ENCODE results near the gene SPINK5.
"Not testable (repeated sequence)": the region's sequence is repeated elsewhere in the genome, so short reads cannot be mapped to it uniquely, and the experiment has no call there.

SPINK5 gene

GRCh38 chr5:148063861-148064260 lies at the start of gene SPINK5:
SPINK5 (plus strand) TSS chr5:148063980; CDS start chr5:148064045, 65 bp downstream.
- DNase-seq = no peak

- no peak for DNase-seq
These were observed 49.5 kb upstream of the SPINK5 start for GRCh38 chr5:148014276-148014675.

- DNase-seq = no peak
These were observed 43.4 kb upstream of the SPINK5 start for GRCh38 chr5:148020257-148020988.

- DNase-seq = no peak
These were observed 36.3 kb upstream of the SPINK5 start for GRCh38 chr5:148027505-148027904.

GRCh38 chr5:148029131-148029530 lies 34.6 kb upstream of the SPINK5 start:
- no peak for DNase-seq

- no peak for DNase-seq
These were observed 30.6 kb upstream of the SPINK5 start for GRCh38 chr5:148033134-148033533.

GRCh38 chr5:148035676-148036075 lies 28.1 kb upstream of the SPINK5 start:
- no peak for DNase-seq

GRCh38 chr5:148042881-148043280 lies 20.9 kb upstream of the SPINK5 start:
- DNase-seq = no peak

GRCh38 chr5:148043705-148044104 lies 20.1 kb upstream of the SPINK5 start:
- DNase-seq = no peak

- not testable (repeated sequence) for DNase-seq
These were observed 8.6 kb upstream of the SPINK5 start for GRCh38 chr5:148055160-148055559.

GRCh38 chr5:148060309-148060708 lies 3.5 kb upstream of the SPINK5 start:
- no peak for DNase-seq

GRCh38 chr5:148060881-148061280 lies 2.9 kb upstream of the SPINK5 start:
- DNase-seq = no peak

GRCh38 chr5:148070621-148071020 lies 6.8 kb downstream of the SPINK5 start:
- no peak for DNase-seq

GRCh38 chr5:148072207-148072606 lies 8.4 kb downstream of the SPINK5 start:
- no peak for DNase-seq

GRCh38 chr5:148075529-148075928 lies 11.7 kb downstream of the SPINK5 start:
- no peak for DNase-seq

- DNase-seq = no peak
These were observed 19.4 kb downstream of the SPINK5 start for GRCh38 chr5:148083203-148083602.

- DNase-seq = no peak
These were observed 20.5 kb downstream of the SPINK5 start for GRCh38 chr5:148084269-148084668.

- DNase-seq = no peak
These were observed 21.5 kb downstream of the SPINK5 start for GRCh38 chr5:148085310-148085709.

- DNase-seq = no peak
These were observed 22.4 kb downstream of the SPINK5 start for GRCh38 chr5:148085977-148086705.

- no peak for DNase-seq
These were observed 26.5 kb downstream of the SPINK5 start for GRCh38 chr5:148090146-148090772.

- no peak for DNase-seq
These were observed 27.0 kb downstream of the SPINK5 start for GRCh38 chr5:148090773-148091250.

Measured in hypothalamus (tissue), 51 donors.